H1 (cell line): ENCODE measurements around the gene PARP1.

Experiments used
- BRCA1 ChIP-seq: IDR thresholded peaks from 2 replicates; pipeline ENCODE4 v1.6.1; 2012; ENCODE audit warnings: low read depth, low read length, improper control_type of control experiment
- CTCF ChIP-seq, 3 experiments: IDR thresholded peaks; 1 replicate in 2 of 3; 2 replicates in 1 of 3; pipeline versions ENCODE4 v1.5.1 to v1.6.1; 2011; ENCODE audit warnings: low read length in 3 of 3, mild to moderate bottlenecking in 3 of 3, inconsistent platforms in 2 of 3, low read depth in 1 of 3, moderate library complexity in 1 of 3; ENCODE audit not compliant: insufficient read depth in 1 of 3; ENCODE audit errors: control extremely low read depth in 1 of 3
- EP300 ChIP-seq, 2 experiments: IDR thresholded peaks; 1 replicate in 1 of 2; 2 replicates in 1 of 2; pipeline ENCODE4 v1.6.1; 2011 to 2012; ENCODE audit warnings: low read depth in 2 of 2, low read length in 2 of 2, mild to moderate bottlenecking in 2 of 2, borderline replicate concordance in 1 of 2, inconsistent platforms in 1 of 2, moderate library complexity in 1 of 2
- EZH2 ChIP-seq: fragments of 200-600 bp; sonication (generic); IDR thresholded peaks from 2 replicates; pipeline ENCODE4 v1.7.1; 2012; ENCODE audit warnings: low read depth, mild to moderate bottlenecking, moderate library complexity, low read length, inconsistent platforms; ENCODE audit not compliant: severe bottlenecking
- JUN ChIP-seq: IDR thresholded peaks from 2 replicates; pipeline ENCODE4 v1.6.1; 2011; ENCODE audit warnings: low read depth, mild to moderate bottlenecking, improper control_type of control experiment, low read length
- KDM1A ChIP-seq: fragments of 200-600, 300-600 bp; sonication (generic); IDR thresholded peaks from 2 replicates; pipeline ENCODE4 v1.7.1; 2016; ENCODE audit warnings: mild to moderate bottlenecking, low read length, borderline replicate concordance
- MAX ChIP-seq: IDR thresholded peaks from 2 replicates; pipeline ENCODE4 v1.6.1; 2012; ENCODE audit warnings: inconsistent platforms
- POLR2AphosphoS5 ChIP-seq: IDR thresholded peaks from 2 replicates; pipeline ENCODE4 v1.6.1; 2011; ENCODE audit warnings: low read depth, low read length
- SP1 ChIP-seq: IDR thresholded peaks from 2 replicates; pipeline ENCODE4 v1.6.1; 2011; ENCODE audit warnings: low read depth, low read length
- SUZ12 ChIP-seq: fragments of 200-600 bp; sonication (generic); IDR thresholded peaks from 2 replicates; pipeline ENCODE4 v1.6.1; 2012; ENCODE audit warnings: mild to moderate bottlenecking, inconsistent platforms, low read length, moderate library complexity, mixed read lengths
- TAF1 ChIP-seq: IDR thresholded peaks from 2 replicates; pipeline ENCODE4 v1.6.1; 2011; ENCODE audit warnings: mild to moderate bottlenecking, low read depth, low read length

- TF ChIP-seq CTCF (IDR thresholded peaks at IDR 0.05; ENCODE audit: control extremely low read depth in 1 of 3, insufficient read depth in 1 of 3, low read depth in 1 of 3, low read length in 3 of 3) (no peak), POLR2AphosphoS5 (no peak), BRCA1 (no peak), TAF1 (no peak), JUN (no peak), MAX (no peak), KDM1A (no peak), EP300 (IDR thresholded peaks at IDR 0.05; ENCODE audit: borderline replicate concordance in 1 of 2, low read depth in 2 of 2, low read length in 2 of 2) (no peak), EZH2 (no peak), SUZ12 (no peak), SP1 (no peak)
Observed at GRCh38 chr1:226446094-226446493, 38.2 kb upstream of the PARP1 start.
